IMR-90 (cell line): ENCODE measurements around the gene USH2A. TPM values are rescaled to one million over a fixed set of nuclear protein-coding genes. Genes with fewer than 3 reads are reported as not detected.

Experiments
- ATAC-seq: fragments of 200-7000 bp; cut with Tn5 transposase; 2 replicates; pipeline ENCODE4 v1.9.1; 2020; ENCODE audit warnings: low read depth, mild to moderate bottlenecking, moderate library complexity
- BruUV-seq: library from RNA; stranded (reverse); fragments of 400-500 nt; replicated peaks from 2 replicates; lab custom pipeline; 2021; lab: Mats Ljungman, UMichigan
- CTCF ChIA-PET: fragments of 300-600 bp; formaldehyde crosslinking; extraction: SDS; loops from one replicate; lab custom pipeline; 2021; ENCODE audit warnings: antibody characterized with exemption; lab: Yijun Ruan, JAX
- POLR2A ChIA-PET: fragments of 300-600 bp; sonication (Branson Sonifier 250); formaldehyde crosslinking; loops from one replicate; lab custom pipeline; 2022; ENCODE audit warnings: antibody characterized with exemption; ENCODE audit not compliant: unreplicated experiment; lab: Charles Lee
- DNase-seq: peaks from one replicate; pipeline ENCODE4 v3.0.0; 2013
- H2AFZ ChIP-seq: replicated peaks from 2 replicates; pipeline ENCODE3; 2013; ENCODE audit warnings: low read length, mild to moderate bottlenecking; ENCODE audit not compliant: poor library complexity
- H2AK5ac ChIP-seq: 2 replicates; pipeline ENCODE4 v1.6.1; 2013; ENCODE audit warnings: low read depth, low read length, inconsistent platforms
- H2AK9ac ChIP-seq: replicated peaks from 2 replicates; pipeline ENCODE3; 2013; ENCODE audit warnings: mild to moderate bottlenecking, low read depth, low read length, moderate library complexity; ENCODE audit not compliant: poor library complexity
- H2BK120ac ChIP-seq: 2 replicates; pipeline ENCODE4 v1.6.1; 2013; ENCODE audit warnings: low read depth, low read length, inconsistent platforms
- H2BK15ac ChIP-seq: 3 replicates; pipeline ENCODE4 v1.6.1; 2013; ENCODE audit warnings: low read depth, low read length, inconsistent platforms
- H2BK20ac ChIP-seq: 2 replicates; pipeline ENCODE4 v1.6.1; 2013; ENCODE audit warnings: low read depth, mild to moderate bottlenecking, inconsistent platforms, low read length, moderate library complexity
- H2BK5ac ChIP-seq: 2 replicates; pipeline ENCODE4 v1.6.1; 2013; ENCODE audit warnings: mild to moderate bottlenecking, low read depth, low read length, inconsistent platforms; ENCODE audit not compliant: poor library complexity, severe bottlenecking
- H3K14ac ChIP-seq: replicated peaks from 2 replicates; pipeline ENCODE4 v1.6.1; 2013; ENCODE audit warnings: low read depth, low read length, inconsistent platforms
- H3K18ac ChIP-seq: 2 replicates; pipeline ENCODE4 v1.6.1; 2013; ENCODE audit warnings: low read depth, low read length, control low read depth
- H3K23ac ChIP-seq: 2 replicates; pipeline ENCODE4 v1.6.1; 2013; ENCODE audit warnings: low read depth, low read length, inconsistent platforms
- H3K27ac ChIP-seq: 2 replicates; pipeline ENCODE4 v1.5.1; 2013; ENCODE audit warnings: mild to moderate bottlenecking, control low read depth, low read length; ENCODE audit not compliant: insufficient read depth
- H3K27me3 ChIP-seq: 2 replicates; pipeline ENCODE4 v1.6.1; 2013; ENCODE audit warnings: low read length; ENCODE audit not compliant: control insufficient read depth, insufficient read depth
- H3K36me3 ChIP-seq: 2 replicates; pipeline ENCODE4 v1.6.1; 2013; ENCODE audit warnings: low read length, mixed read lengths; ENCODE audit not compliant: control insufficient read depth, insufficient read depth
- H3K4ac ChIP-seq: 2 replicates; pipeline ENCODE4 v1.6.1; 2013; ENCODE audit warnings: low read depth, low read length, inconsistent platforms
- H3K4me1 ChIP-seq: 2 replicates; pipeline ENCODE4 v1.6.1; 2013; ENCODE audit warnings: low read length, mixed read lengths; ENCODE audit not compliant: control insufficient read depth, insufficient read depth
- H3K4me2 ChIP-seq: 2 replicates; pipeline ENCODE4 v1.6.1; 2013; ENCODE audit warnings: low read depth, mild to moderate bottlenecking, control low read depth, low read length, moderate library complexity
- H3K4me3 ChIP-seq: 2 replicates; pipeline ENCODE4 v1.5.1; 2013; ENCODE audit warnings: low read depth, mild to moderate bottlenecking, control low read depth, low read length, moderate library complexity; ENCODE audit not compliant: insufficient read depth
- H3K56ac ChIP-seq: 2 replicates; pipeline ENCODE4 v1.6.1; 2013; ENCODE audit warnings: low read length, inconsistent platforms; ENCODE audit not compliant: insufficient read depth; ENCODE audit errors: extremely low read depth
- H3K79me1 ChIP-seq, 2 experiments: 2 replicates each; pipeline ENCODE4 v1.6.1; 2013; ENCODE audit warnings: low read length in 2 of 2, inconsistent platforms in 1 of 2, low read depth in 1 of 2
- H3K9ac ChIP-seq: 2 replicates; pipeline ENCODE4 v1.6.1; 2013; ENCODE audit warnings: low read depth, low read length, control low read depth
- H3K9me1 ChIP-seq: 2 replicates; pipeline ENCODE4 v1.6.1; 2013; ENCODE audit warnings: low read length, inconsistent platforms; ENCODE audit not compliant: insufficient read depth
- H3K9me3 ChIP-seq: 2 replicates; pipeline ENCODE4 v1.6.1; 2013; ENCODE audit warnings: low read length; ENCODE audit not compliant: control insufficient read depth, insufficient read depth
- H4K20me1 ChIP-seq: 2 replicates; pipeline ENCODE4 v1.6.1; 2013; ENCODE audit warnings: low read length, inconsistent platforms; ENCODE audit not compliant: insufficient read depth
- H4K5ac ChIP-seq: 2 replicates; pipeline ENCODE4 v1.6.1; 2013; ENCODE audit warnings: mild to moderate bottlenecking, low read depth, low read length, control low read depth
- H4K8ac ChIP-seq, 2 experiments: 2 replicates each; pipeline ENCODE4 v1.6.1; 2013; ENCODE audit warnings: low read depth in 2 of 2, low read length in 2 of 2, control low read depth in 1 of 2, inconsistent platforms in 1 of 2
- H4K91ac ChIP-seq: 2 replicates; pipeline ENCODE4 v1.6.1; 2013; ENCODE audit warnings: low read depth, low read length, inconsistent platforms; ENCODE audit not compliant: insufficient read depth
- BHLHE40 ChIP-seq: fragments of 150-350 bp; IDR thresholded peaks from 2 replicates; pipeline ENCODE4 v1.6.1; 2016; ENCODE audit warnings: mild to moderate bottlenecking, low read depth, low read length
- CEBPB ChIP-seq: IDR thresholded peaks from 2 replicates; pipeline ENCODE4 v1.6.1; 2012; ENCODE audit warnings: low read depth, low read length, improper control_type of control experiment
- CHD1 ChIP-seq: IDR thresholded peaks from 2 replicates; pipeline ENCODE4 v1.6.1; 2012; ENCODE audit warnings: low read depth, low read length, improper control_type of control experiment
- CTCF ChIP-seq: conservative IDR thresholded peaks from 2 replicates; pipeline ENCODE4 v1.5.1; 2012; ENCODE audit warnings: mild to moderate bottlenecking, low read depth, low read length, improper control_type of control experiment
- ELK1 ChIP-seq: fragments of 150-350 bp; IDR thresholded peaks from 2 replicates; pipeline ENCODE4 v1.6.1; 2016; ENCODE audit warnings: low read depth, mild to moderate bottlenecking, low read length, moderate library complexity, borderline replicate concordance
- FOS ChIP-seq: fragments of 150-350 bp; IDR thresholded peaks from 2 replicates; pipeline ENCODE4 v1.6.1; 2016; ENCODE audit warnings: low read depth, low read length
- MAFK ChIP-seq: IDR thresholded peaks from 2 replicates; pipeline ENCODE4 v1.6.1; 2012; ENCODE audit warnings: low read depth, low read length, improper control_type of control experiment
- MAZ ChIP-seq: IDR thresholded peaks from 2 replicates; pipeline ENCODE4 v1.6.1; 2012; ENCODE audit warnings: low read depth, mild to moderate bottlenecking, low read length, improper control_type of control experiment, moderate library complexity, borderline replicate concordance
- NFE2L2 ChIP-seq: fragments of 150-350 bp; IDR thresholded peaks from 2 replicates; pipeline ENCODE4 v1.6.1; 2016; ENCODE audit warnings: low read depth, mild to moderate bottlenecking, low read length
- POLR2A ChIP-seq: IDR thresholded peaks from 2 replicates; pipeline ENCODE4 v1.6.1; 2012; ENCODE audit warnings: mild to moderate bottlenecking, low read depth, low read length
- RCOR1 ChIP-seq: IDR thresholded peaks from 2 replicates; pipeline ENCODE4 v1.6.1; 2012; ENCODE audit warnings: mild to moderate bottlenecking, low read length, improper control_type of control experiment; ENCODE audit not compliant: insufficient replicate concordance
- SMC3 ChIP-seq: fragments of 150-350 bp; IDR thresholded peaks from 2 replicates; pipeline ENCODE4 v1.6.1; 2016; ENCODE audit warnings: low read depth, mild to moderate bottlenecking, antibody characterized with exemption, low read length, moderate library complexity
- WGBS, 2 experiments: methylation state at CpG; one replicate each; pipeline versions ENCODE4 v1.1.5 to v1.1.7; 2013; ENCODE audit warnings: missing lambda C conversion rate in 2 of 2; ENCODE audit not compliant: insufficient read length in 1 of 2; ENCODE audit errors: extremely low coverage in 2 of 2; 5-methylcytosine and 5-hydroxymethylcytosine counted together
- dilution Hi-C: fragments of 300-500 bp; cut with HindIII; formaldehyde crosslinking; loops from one replicate; pipeline ENCODE4 v1.14.3; 2018; ENCODE audit warnings: low sequenced_read_pairs; ENCODE audit not compliant: unreplicated experiment
- in situ Hi-C: fragments of 300-500 bp; cut with MboI; formaldehyde crosslinking; loops from 3 replicates; pipeline ENCODE4 v1.14.3; 2019; ENCODE audit warnings: low sequenced_read_pairs, inconsistent platforms, mixed read lengths
- intact Hi-C: fragments of 100-400 bp; cut with micrococcal nuclease; formaldehyde crosslinking; loops from 2 replicates; pipeline ENCODE4 v1.10.0; 2022
- polyA plus RNA-seq, 3 experiments: library from polyadenylated mRNA; depleted of rRNA; stranded (reverse); fragments of >200 nt; gene quantifications; 2 replicates each; pipeline ENCODE4 v1.2.3, GENCODE V29; 2012; ENCODE audit warnings: low replicate concordance in 1 of 3
- total RNA-seq: library from RNA; depleted of rRNA; stranded (reverse); fragments of >200 nt; gene quantifications from 2 replicates; pipeline ENCODE4 v1.2.3, GENCODE V29; 2012

Gene USH2A
- total and polyA plus RNA-seq, 2 of the 4 experiments (the other 2 are of a cell fraction) = under 0.01 to 0.02 TPM

GRCh38 chr1:216450227-216450626, 27.0 kb upstream of the USH2A start:
- H3K27ac ChIP-seq = no peak overlapping the region
- H4K5ac ChIP-seq = no peak overlapping the region
- no TSS peak for BruUV-seq
- ATAC-seq (no peak), DNase-seq (no peak)
- H3K4me1 ChIP-seq = peaks cover 4% of the 10 kb centered on the region; the same call in 1 of the 2 replicates
- no peak overlapping the region for H2BK120ac ChIP-seq
- H2AK9ac ChIP-seq = no peak overlapping the region
- H3K9me3 ChIP-seq = no peaks in the 10 kb centered on the region
- no peak overlapping the region for H3K4me2 ChIP-seq
- no peak overlapping the region for H2AK5ac ChIP-seq
- H3K14ac ChIP-seq = no peak overlapping the region
- H3K56ac ChIP-seq = no peak overlapping the region
- H3K79me1 ChIP-seq = no peaks in the 10 kb centered on the region
- H3K36me3 ChIP-seq = no peaks in the 10 kb centered on the region
- H3K9ac ChIP-seq = no peak overlapping the region
- H3K4me3 ChIP-seq = no peak overlapping the region
- H4K20me1 ChIP-seq = no peaks in the 10 kb centered on the region
- in situ Hi-C loops (no loop called here), dilution Hi-C loops (no loop called here), intact Hi-C loops (no loop called here)
- no peaks in the 10 kb centered on the region for H3K9me1 ChIP-seq
- ChIA-PET CTCF (no interaction called here), POLR2A (no interaction called here)
- 75% methylated on average over 2 of the region's 3 CpGs; no CpG with 5 or more reads in 1 of the 2 experiments for WGBS, 2 experiments
- H3K18ac ChIP-seq = no peak overlapping the region
- no peak overlapping the region for H3K4ac ChIP-seq
- H4K91ac ChIP-seq = no peak overlapping the region
- TF ChIP-seq MAZ (no peak), BHLHE40 (no peak), FOS (no peak), RCOR1 (no peak), MAFK (no peak), CTCF (no peak), NFE2L2 (no peak), CEBPB (no peak), SMC3 (no peak), POLR2A (no peak), ELK1 (no peak), CHD1 (no peak)
- H3K23ac ChIP-seq = no peak overlapping the region
- H3K27me3 ChIP-seq = no peaks in the 10 kb centered on the region
- H2AFZ ChIP-seq = no peak overlapping the region
- H2BK5ac ChIP-seq = no peak overlapping the region
- H2BK15ac ChIP-seq = no peak overlapping the region
- no peak overlapping the region for H4K8ac ChIP-seq
- no peak overlapping the region for H2BK20ac ChIP-seq
